HG02981 (cell line): Measurements from ENCODE around the gene MRPS12.
"Not testable (repeated sequence)": the region's sequence is repeated elsewhere in the genome, so short reads cannot be mapped to it uniquely, and the experiment has no call there.

ENCODE experiments used
- ATAC-seq: cut with Tn5 transposase; IDR thresholded peaks from one replicate; pipeline ENCODE4 v1.9.1; 2021; ENCODE audit warnings: mild to moderate bottlenecking, moderate library complexity; ENCODE audit not compliant: unreplicated experiment

The MRPS12 gene

GRCh38 chr19:38932425-38933179 is 1.9 kb downstream of the MRPS12 start:
- no peak for ATAC-seq

GRCh38 chr19:38933544-38933943 is 2.8 kb downstream of the MRPS12 start:
- ATAC-seq, result no peak

GRCh38 chr19:38939957-38940356 is 9.2 kb downstream of the MRPS12 start:
- no peak for ATAC-seq

GRCh38 chr19:38941466-38941865 is 10.7 kb downstream of the MRPS12 start:
- ATAC-seq, result not testable (repeated sequence)

DNA sequence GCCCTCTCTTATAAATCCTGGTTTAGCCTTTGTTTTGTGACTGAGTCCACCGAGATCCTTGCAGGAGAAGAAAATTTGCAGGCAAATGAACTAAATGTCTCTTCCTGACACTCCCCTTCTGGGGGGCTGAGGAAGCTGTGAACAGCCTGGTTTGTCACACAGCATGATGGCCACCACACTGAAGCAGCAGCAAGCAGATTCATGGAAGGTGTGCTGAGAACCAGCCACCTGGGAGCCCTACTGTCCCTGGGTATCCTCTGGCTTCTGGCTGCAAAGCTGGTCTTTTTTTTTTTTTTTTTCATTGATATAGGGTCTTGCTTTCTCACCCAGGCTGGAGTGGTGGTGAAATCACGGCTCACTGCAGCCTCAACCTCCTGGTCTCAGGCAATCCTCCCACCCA is 11.2 kb downstream of the MRPS12 start:
- no peak for ATAC-seq

- ATAC-seq, result no peak
Observed at GRCh38 chr19:38942471-38943181, 11.9 kb downstream of the MRPS12 start.

DNA sequence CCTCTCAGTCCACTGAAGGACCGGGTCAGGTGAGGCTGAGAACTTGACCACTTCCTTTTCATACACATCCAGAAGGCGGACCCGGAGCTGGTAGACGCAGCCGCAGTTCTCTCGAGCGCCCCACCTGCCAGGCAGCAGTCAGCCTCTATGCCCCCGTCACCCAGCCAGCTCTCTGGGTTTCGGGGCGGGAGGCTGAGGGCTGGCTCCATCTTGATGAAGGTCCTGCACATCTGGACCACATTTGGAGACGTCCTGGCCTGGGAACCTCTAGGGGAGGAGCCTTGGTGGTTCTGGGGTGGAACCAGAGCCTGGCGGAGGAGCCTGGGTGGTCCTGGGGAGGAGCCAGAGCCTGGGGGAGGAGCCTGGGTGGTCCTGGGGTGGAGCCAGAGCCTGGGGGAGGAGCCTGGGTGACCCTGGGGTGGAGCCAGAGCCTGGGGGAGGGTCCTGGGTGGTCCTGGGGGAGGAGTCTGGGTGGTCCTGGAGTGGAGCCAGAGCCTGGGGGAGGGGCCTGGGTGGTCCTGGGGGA is 14.3 kb downstream of the MRPS12 start:
- no peak for ATAC-seq

DNA sequence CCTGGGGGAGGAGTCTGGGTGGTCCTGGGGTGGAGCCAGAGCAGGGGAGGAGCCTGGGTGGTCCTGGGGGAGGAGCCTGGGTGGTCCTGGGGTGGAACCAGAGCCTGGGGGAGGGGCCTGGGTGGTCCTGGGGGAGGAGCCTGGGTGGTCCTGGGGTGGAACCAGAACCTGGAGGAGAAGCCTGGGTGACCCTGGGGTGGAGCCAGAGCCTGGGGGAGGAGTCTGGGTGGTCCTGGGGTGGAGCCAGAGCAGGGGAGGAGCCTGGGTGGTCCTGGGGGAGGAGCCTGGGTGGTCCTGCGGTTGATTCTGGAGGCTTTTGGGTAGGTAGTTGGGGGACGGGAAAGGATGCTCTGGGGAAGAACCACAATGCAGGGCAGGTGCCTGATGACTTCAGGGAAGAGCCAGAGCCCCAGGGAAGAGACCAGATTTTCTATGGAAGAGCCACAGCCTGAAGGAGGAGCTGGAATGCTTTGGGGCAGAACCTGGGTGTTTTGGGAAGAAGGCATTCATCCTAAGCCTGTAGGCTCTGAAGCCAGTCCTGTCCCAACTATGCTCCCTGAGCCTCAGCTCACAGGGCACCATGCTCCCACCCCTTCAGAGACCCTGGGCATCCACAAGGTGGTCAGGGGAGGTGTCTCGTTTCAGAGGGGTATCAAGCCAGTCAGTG is 15.0 kb downstream of the MRPS12 start:
- ATAC-seq, result no peak

GRCh38 chr19:38946229-38947010 is 15.7 kb downstream of the MRPS12 start:
- no peak for ATAC-seq

- no peak for ATAC-seq
Observed at GRCh38 chr19:38949580-38950367, 19.0 kb downstream of the MRPS12 start.

GRCh38 chr19:38951187-38951586 is 20.4 kb downstream of the MRPS12 start:
- ATAC-seq, result no peak

DNA sequence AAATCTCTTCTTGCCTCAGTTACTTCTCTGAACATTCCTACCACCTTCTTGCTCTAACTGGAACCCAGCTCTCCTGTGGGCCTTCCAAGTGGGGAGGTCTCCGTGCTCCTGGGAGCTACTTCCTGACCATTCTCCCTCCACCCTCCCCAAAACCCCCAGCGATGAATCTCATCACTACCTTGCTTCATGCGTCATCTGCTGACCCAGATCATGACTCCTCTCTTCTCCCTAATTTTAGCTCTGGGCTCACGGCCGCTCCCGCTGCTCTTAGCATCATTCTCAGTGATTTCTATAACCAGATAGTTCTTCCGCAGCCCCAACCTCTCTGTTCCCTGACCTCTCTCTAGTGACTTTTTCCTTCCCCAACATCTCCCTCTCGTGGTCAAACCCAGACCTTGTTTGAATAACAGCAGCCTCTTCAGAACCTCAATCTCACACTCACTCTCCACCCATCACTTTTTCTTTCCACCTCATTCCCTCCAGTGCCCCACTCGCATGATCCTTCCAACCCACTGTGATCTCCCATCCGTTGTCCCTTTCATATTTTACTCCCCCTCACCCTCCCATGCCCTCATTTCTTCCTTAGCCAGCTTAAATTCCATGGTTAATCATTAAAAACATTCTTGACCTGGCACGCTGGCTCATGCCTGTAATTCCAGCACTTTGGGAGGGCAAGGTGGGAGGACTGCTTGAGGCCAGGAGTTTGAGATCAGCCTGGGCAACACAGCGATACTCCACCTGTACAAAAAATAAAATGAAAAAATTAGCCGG is 21.8 kb downstream of the MRPS12 start:
- ATAC-seq, result no peak

- ATAC-seq, result no peak
Observed at GRCh38 chr19:38953677-38954076, 22.9 kb downstream of the MRPS12 start.

GRCh38 chr19:38956264-38956663 is 25.5 kb downstream of the MRPS12 start:
- no peak for ATAC-seq

GRCh38 chr19:38958301-38958700 is 27.6 kb downstream of the MRPS12 start:
- ATAC-seq, result no peak

DNA sequence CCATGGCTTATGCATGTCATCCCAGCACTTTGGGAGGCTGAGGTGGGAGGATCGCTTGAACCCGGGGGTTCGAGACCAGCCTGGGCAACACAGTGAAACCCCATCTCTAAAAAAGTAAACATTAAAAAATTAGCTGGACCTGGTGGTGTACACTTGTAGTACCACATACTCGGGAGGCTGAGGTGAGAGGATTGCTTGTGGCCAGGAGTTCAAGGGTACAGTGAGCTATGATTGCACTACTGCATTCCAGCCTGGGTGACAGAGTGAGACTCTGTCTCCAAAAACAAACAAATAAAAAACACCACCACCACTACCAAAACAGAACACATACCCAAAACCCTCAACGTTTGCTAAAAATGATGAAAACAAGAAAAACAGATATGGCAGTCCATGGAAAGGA is 28.9 kb downstream of the MRPS12 start:
- ATAC-seq, result no peak

- no peak for ATAC-seq
Observed at GRCh38 chr19:38964738-38965137, 34.0 kb downstream of the MRPS12 start.

- not testable (repeated sequence) for ATAC-seq
Observed at GRCh38 chr19:38966149-38966548, 35.4 kb downstream of the MRPS12 start.
